Esophagus (tissue), 2 donors: ENCODE measurements around the gene ATP9B. TPM values are rescaled to one million over a fixed set of nuclear protein-coding genes. Genes with fewer than 3 reads are reported as not detected.

Experiments
- H3K27ac ChIP-seq, 2 donors: one replicate each; pipeline ENCODE4 v1.5.1; 2013; ENCODE audit warnings: low read depth in 2 of 2, mild to moderate bottlenecking in 2 of 2, inconsistent platforms in 1 of 2, low read length in 1 of 2, moderate library complexity in 1 of 2
- H3K27me3 ChIP-seq, 2 donors: one replicate each; pipeline ENCODE4 v1.6.1; 2013; ENCODE audit warnings: low read length in 2 of 2, control low read depth in 1 of 2, mild to moderate bottlenecking in 1 of 2; ENCODE audit not compliant: insufficient read depth in 2 of 2, control insufficient read depth in 1 of 2
- H3K36me3 ChIP-seq, 2 donors: one replicate each; pipeline ENCODE4 v1.6.1; 2013; ENCODE audit warnings: low read length in 1 of 2; ENCODE audit not compliant: control insufficient read depth in 2 of 2, insufficient read depth in 2 of 2
- H3K4me1 ChIP-seq, 2 donors: one replicate each; pipeline ENCODE4 v1.6.1; 2013; ENCODE audit warnings: low read length in 1 of 2; ENCODE audit not compliant: control insufficient read depth in 2 of 2, insufficient read depth in 2 of 2
- H3K4me3 ChIP-seq, 2 donors: one replicate each; pipeline ENCODE4 v1.5.1; 2013; ENCODE audit warnings: low read length in 2 of 2, mild to moderate bottlenecking in 2 of 2, low read depth in 1 of 2, moderate library complexity in 1 of 2
- H3K9me3 ChIP-seq, 2 donors: one replicate each; pipeline ENCODE4 v1.6.1; 2013; ENCODE audit warnings: mild to moderate bottlenecking in 2 of 2, low read depth in 1 of 2, low read length in 1 of 2, moderate library complexity in 1 of 2; ENCODE audit not compliant: control insufficient read depth in 2 of 2, insufficient read depth in 1 of 2
- WGBS, 2 donors: extraction: QIAGEN DNeasy Blood & Tissue Kit; methylation state at CpG; one replicate each; pipeline ENCODE4 v1.1.7; 2013; 5-methylcytosine and 5-hydroxymethylcytosine counted together
- polyA plus RNA-seq, 2 donors: library from polyadenylated mRNA; stranded (reverse); fragments of 200-250 nt; gene quantifications; one replicate each; pipeline ENCODE4 v1.2.3, GENCODE V29; 2013
- donor health status: healthy with polysubstance abuse.
- donor health status: Bipolar disorder and iron deficiency.

Gene ATP9B
- polyA plus RNA-seq, 2 donors, result 9.6 to 10.5 TPM

GRCh38 chr18:79380816-79381806 lies 311.9 kb downstream of the ATP9B start:
- 58 to 59% methylated on average over 30 of the region's 30 CpGs for WGBS, 2 donors
- H3K27me3 ChIP-seq, result no peaks in the 10 kb centered on the region
- H3K4me3 ChIP-seq, result no peak overlapping the region
- H3K9me3 ChIP-seq, result no peaks in the 10 kb centered on the region
- peaks cover 0 to 6% of the 10 kb centered on the region in 2 donors for H3K36me3 ChIP-seq
- no peaks in the 10 kb centered on the region for H3K4me1 ChIP-seq
- no peak overlapping the region for H3K27ac ChIP-seq

GRCh38 chr18:79381811-79382311 lies 312.7 kb downstream of the ATP9B start:
- WGBS, 2 donors, result 75 to 83% methylated on average over 16 of the region's 16 CpGs
- H3K9me3 ChIP-seq, result no peaks in the 10 kb centered on the region
- H3K4me3 ChIP-seq, result no peak overlapping the region
- H3K27ac ChIP-seq, result no peak overlapping the region
- peaks cover 0 to 6% of the 10 kb centered on the region in 2 donors for H3K36me3 ChIP-seq
- no peaks in the 10 kb centered on the region for H3K4me1 ChIP-seq
- no peaks in the 10 kb centered on the region for H3K27me3 ChIP-seq

GRCh38 chr18:79382681-79383387 lies 313.6 kb downstream of the ATP9B start:
- no peaks in the 10 kb centered on the region for H3K27me3 ChIP-seq

GRCh38 chr18:79383388-79384056 lies 314.3 kb downstream of the ATP9B start:
- no peak overlapping the region for H3K4me3 ChIP-seq
- H3K27ac ChIP-seq, result no peak overlapping the region
- WGBS, 2 donors, result 77 to 79% methylated on average over 20 of the region's 20 CpGs
- no peaks in the 10 kb centered on the region for H3K36me3 ChIP-seq
- H3K27me3 ChIP-seq, result no peaks in the 10 kb centered on the region
- H3K9me3 ChIP-seq, result no peaks in the 10 kb centered on the region
- H3K4me1 ChIP-seq, result no peaks in the 10 kb centered on the region

More at GRCh38 chr18:79382681-79383387, 313.6 kb downstream of the ATP9B start:
- Histone ChIP-seq H3K4me1 (no peaks in the 10 kb centered on the region), H3K27ac (no peak overlapping the region), H3K36me3 (no peaks in the 10 kb centered on the region), H3K9me3 (no peaks in the 10 kb centered on the region), H3K4me3 (no peak overlapping the region)
- WGBS, 2 donors, result 73 to 78% methylated on average over 27 of the region's 27 CpGs

GRCh38 chr18:79384151-79384807 lies 315.1 kb downstream of the ATP9B start:
- 33 to 45% methylated on average over 17 of the region's 17 CpGs for WGBS, 2 donors
- H3K36me3 ChIP-seq, result no peaks in the 10 kb centered on the region

GRCh38 chr18:79384834-79385233 lies 315.6 kb downstream of the ATP9B start:
- H3K27me3 ChIP-seq, result no peaks in the 10 kb centered on the region

More at GRCh38 chr18:79384151-79384807, 315.1 kb downstream of the ATP9B start:
- no peak overlapping the region for H3K27ac ChIP-seq
- H3K27me3 ChIP-seq, result no peaks in the 10 kb centered on the region
- no peaks in the 10 kb centered on the region for H3K9me3 ChIP-seq
- H3K4me1 ChIP-seq, result no peaks in the 10 kb centered on the region
- H3K4me3 ChIP-seq, result no peak overlapping the region

GRCh38 chr18:79385326-79385707 lies 316.1 kb downstream of the ATP9B start:
- Histone ChIP-seq H3K36me3 (no peaks in the 10 kb centered on the region), H3K27ac (no peak overlapping the region), H3K27me3 (no peaks in the 10 kb centered on the region), H3K4me1 (no peaks in the 10 kb centered on the region), H3K4me3 (no peak overlapping the region), H3K9me3 (no peaks in the 10 kb centered on the region)
- WGBS, 2 donors, result 66 to 68% methylated on average over 17 of the region's 17 CpGs

More at GRCh38 chr18:79384834-79385233, 315.6 kb downstream of the ATP9B start:
- WGBS, 2 donors, result 61 to 64% methylated on average over 16 of the region's 16 CpGs
- Histone ChIP-seq H3K36me3 (no peaks in the 10 kb centered on the region), H3K9me3 (no peaks in the 10 kb centered on the region), H3K4me3 (no peak overlapping the region), H3K27ac (no peak overlapping the region), H3K4me1 (no peaks in the 10 kb centered on the region)

- WGBS, 2 donors, result 64 to 66% methylated on average over 21 of the region's 21 CpGs
- no peaks in the 10 kb centered on the region for H3K4me1 ChIP-seq
- H3K9me3 ChIP-seq, result no peaks in the 10 kb centered on the region
- no peaks in the 10 kb centered on the region for H3K36me3 ChIP-seq
- no peak overlapping the region for H3K4me3 ChIP-seq
- no peak overlapping the region for H3K27ac ChIP-seq
- H3K27me3 ChIP-seq, result peaks cover 0 to under 1% of the 10 kb centered on the region in 2 donors
Measured at GRCh38 chr18:79385708-79386341, 316.6 kb downstream of the ATP9B start.
